HG03135 (cell line): Measurements from ENCODE around the gene RPP25.

Experiments used
- ATAC-seq: cut with Tn5 transposase; IDR thresholded peaks from one replicate; pipeline ENCODE4 v1.9.1; 2021; ENCODE audit warnings: mild to moderate bottlenecking, moderate library complexity; ENCODE audit not compliant: unreplicated experiment

The RPP25 gene, protein sequence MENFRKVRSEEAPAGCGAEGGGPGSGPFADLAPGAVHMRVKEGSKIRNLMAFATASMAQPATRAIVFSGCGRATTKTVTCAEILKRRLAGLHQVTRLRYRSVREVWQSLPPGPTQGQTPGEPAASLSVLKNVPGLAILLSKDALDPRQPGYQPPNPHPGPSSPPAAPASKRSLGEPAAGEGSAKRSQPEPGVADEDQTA

GRCh38 chr15:74956648-74957475, at the start of gene RPP25:
Gene RPP25 (minus strand): TSS chr15:74956772. CDS start chr15:74956583, 189 bp downstream.
- peak; percentile 66 for ATAC-seq

DNA sequence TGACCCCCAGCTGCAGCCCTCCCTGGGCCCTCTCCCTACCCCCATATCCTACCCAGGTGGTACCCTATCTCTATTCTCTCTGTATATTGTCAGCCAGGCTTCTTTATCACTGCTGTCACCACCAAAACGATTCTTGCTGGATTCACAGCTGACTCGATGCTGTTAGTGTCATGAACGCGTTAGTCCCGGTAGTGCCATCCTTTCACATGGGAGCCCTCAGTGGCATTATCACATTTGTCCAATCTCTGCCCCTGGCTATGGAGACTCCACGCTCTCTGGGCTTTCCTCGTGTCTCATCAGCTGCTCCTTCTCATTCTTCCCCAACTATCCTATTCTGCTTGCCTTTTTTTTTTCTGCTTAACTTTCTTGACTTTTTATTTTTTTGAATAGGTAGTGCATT, 45.8 kb upstream of the RPP25 start:
- ATAC-seq = no peak

DNA sequence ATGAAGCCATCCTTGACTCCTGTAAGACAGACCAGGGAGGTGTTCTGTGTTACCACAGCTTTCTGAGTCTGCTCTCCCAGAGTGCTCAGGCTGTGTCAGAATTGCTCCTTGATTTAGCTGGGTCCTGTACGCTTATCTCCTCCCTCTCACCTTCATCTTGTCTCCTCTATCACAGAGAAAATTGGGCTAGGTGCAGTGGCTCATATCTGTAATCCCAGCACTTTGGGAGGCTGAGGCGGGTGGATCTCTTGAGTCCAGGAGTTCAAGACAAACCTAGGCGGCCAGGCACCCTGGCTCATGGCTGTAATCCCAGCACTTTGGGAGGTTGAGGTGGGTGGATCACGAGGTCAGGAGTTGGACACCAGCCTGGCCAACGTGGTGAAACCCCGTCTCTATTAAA, 44.7 kb upstream of the RPP25 start:
- no peak for ATAC-seq

DNA sequence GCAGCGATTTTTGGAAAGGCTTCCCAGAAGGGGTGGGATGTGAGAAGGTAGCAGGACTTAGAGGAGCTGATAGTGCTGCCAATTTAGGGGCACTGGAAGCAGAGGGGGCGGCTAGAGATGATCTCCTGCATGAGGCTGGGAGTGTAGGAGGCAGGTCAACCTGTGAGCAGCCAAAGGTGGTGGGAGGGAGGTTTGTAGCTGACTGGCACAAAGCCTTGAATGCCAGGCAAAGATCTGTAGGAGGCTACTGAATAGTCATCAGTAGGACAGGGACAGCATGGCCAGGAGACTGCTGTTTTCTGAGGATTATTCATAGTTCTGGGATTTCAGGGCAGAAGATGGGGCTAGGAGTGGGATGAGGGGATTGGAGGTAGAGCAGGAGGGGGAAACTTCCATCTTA, 41.0 kb upstream of the RPP25 start:
- no peak for ATAC-seq

DNA sequence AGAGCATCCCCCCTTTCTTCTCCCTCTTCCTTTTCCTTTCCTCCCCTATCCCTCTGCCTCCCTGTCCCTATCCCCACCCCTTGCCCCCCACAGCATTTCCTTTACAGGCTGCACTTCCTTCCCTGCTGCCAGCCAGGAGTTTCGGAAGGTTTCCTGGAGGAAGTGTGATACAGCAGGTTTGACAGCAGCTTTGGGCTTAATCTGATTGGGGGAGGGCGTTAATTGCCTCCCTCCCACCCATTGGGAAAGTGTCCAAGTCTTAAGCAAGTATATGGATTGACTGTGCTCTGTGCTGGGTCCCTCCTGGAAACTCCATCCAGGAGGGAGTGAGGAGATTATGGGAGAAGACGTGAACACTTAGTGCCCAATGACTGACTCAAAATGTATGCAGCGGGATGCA, 40.6 kb upstream of the RPP25 start:
- ATAC-seq = no peak

DNA sequence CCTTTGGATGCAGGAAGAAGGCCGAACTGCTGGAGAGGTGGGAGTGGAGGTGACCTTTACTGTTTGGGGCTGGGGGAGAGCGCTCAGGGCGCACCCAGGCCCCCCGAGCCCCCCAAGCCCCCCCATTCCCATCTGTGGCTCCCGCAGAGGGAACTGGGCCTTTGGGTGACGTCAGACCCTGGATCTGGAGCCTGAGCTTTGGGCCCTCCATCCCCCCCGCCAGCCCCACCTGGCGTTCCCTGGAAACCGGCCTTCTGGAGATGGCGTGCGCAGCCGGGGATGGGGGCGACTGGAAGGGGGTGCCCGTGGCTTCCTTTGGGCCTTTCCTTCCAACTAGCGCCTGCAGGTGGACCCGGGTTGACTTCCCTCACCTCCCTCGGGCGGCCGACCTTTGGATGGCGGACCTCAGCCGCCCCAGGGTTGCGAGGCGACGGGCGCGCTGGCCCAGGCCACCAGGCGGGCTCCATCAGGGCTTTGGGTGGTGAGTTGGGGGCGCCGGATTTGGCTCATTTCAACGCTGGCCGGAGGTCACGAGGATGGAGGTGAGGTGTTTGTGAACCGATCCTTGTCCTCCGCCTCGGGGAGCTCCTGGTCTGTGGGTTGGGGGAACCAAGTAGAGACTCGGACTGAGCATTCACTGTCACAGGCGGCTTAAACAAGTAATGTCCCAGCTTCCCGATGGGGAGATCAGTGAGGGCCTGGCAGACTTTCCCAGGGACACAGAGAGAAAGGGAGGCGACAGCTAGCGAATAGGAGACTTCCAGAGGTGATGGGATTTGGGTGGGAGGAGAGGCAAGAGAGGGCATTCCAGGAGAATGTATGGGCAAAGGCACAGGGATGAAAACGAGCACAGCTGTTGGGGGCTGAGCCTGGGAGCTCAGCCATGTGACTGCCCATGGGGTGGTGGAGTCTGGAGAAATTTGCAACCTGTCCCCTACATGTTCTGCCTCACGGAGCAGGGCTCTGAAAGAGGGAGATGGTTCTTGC, 39.5 kb upstream of the RPP25 start:
- ATAC-seq = no peak

DNA sequence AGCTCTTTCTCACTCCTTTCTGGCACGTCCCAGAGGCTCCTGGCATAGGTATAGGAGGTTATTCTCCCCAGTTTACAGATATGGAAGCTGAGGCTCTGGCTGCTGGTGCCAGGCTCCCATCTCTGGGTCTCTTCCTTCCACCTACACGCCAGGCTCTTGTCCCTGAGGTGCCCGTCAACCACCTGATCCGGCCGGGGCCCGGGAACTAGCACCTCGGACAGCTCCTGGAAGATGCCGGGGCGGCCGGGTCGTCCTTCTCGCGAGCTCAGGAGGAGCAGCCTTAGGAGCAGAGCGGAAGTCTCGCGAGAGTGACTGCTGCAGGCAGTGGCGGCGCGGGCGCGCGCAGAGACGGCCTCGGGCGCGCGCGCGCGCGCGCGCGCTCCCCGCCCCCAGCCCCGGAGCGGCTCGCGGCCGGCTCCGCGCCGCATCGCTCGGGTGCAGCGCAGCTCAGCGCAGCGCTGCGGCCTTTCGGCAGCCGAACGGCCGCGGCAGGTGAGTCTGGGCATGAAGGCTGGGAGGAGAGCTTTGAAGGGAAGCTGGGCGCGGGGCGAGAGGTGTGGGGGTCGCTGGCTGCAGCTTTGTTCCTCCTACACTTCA, 38.7 kb upstream of the RPP25 start, which contains the start of gene SCAMP5:
Gene SCAMP5, plus strand, starts transcription at position 382 of the 597 bp plus-strand sequence. CDS start 16,277 bp downstream, outside the sequence.
- peak; percentile 83 for ATAC-seq

GRCh38 chr15:74994685-74995084, 38.1 kb upstream of the RPP25 start:
- no peak for ATAC-seq

DNA sequence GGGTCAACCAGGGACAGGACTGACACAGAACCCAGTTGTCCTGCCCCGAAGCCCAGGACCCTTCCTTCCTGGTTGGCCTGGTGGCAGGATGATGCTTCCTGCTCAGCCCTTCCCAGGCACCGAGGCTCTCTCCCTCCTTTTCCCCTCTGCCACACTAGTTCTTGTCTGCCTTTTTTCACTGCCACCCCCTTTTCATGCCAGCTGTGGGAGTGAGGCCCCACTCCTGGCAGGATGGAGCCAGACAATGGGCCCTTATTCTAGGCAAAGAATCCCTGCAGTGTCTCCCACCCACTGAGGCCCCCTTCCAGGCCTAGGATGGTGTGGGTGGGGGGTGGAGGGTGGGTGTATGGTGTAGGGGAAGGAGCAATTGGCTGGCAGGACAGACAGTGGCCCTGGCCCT, 37.7 kb upstream of the RPP25 start:
- no peak for ATAC-seq

DNA sequence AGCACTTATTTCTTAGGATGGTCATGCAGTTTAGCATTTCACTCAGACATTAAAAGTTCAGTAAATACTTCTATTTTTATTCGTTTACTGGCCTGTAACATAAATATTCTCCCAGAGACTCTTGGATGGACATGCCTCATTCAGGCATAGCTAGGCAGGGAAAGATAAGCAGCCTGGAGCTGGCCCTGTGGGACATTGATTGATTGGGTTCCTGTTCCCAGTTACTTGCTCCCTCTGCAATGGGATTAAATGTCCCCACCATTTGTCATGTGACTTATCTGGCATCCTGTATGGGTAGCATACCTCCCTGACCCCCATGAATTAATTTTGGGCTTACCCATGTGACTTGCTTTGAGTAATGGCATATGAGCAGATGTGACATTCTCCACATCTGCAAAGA, 36.0 kb upstream of the RPP25 start:
- ATAC-seq = no peak

GRCh38 chr15:74989527-74989926, 33.0 kb upstream of the RPP25 start:
- no peak for ATAC-seq

DNA sequence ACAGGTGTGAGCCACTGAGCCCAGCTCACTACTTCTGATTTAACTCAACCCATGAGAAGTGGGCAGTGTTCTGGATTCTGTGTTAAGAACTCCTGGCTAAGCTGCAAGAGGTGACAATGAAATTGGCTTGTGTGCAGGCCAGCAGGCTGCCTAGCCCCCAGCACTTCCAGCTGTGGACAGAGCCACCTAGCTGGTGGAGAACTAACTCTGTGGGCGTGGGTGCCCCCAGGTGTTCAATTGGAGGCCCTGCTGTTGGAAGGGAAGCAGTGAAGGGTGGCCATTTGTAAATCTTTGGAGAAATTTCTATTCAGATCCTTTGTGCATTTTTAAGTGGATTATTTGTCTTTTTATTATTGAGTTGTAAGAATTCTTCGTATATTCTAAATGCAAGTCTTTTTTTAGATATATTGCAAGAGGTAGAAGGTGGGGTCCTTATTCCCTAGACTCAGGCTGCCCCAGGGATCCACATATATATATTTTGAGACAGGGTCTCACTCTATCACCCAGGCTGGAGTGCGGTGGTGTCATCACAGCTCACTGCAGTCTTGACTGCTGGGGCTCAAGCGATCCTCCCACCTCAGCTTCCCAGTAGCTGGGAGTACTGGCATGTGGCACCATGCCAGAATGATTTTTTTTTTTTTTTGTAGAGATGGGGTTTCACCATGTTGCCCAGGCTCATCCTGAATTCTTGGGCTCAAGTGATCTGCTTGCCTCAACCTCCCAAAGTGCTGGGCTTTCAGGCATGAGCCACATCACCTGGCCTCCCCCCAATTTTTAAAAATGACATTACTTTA, 31.6 kb upstream of the RPP25 start:
- ATAC-seq = no peak

DNA sequence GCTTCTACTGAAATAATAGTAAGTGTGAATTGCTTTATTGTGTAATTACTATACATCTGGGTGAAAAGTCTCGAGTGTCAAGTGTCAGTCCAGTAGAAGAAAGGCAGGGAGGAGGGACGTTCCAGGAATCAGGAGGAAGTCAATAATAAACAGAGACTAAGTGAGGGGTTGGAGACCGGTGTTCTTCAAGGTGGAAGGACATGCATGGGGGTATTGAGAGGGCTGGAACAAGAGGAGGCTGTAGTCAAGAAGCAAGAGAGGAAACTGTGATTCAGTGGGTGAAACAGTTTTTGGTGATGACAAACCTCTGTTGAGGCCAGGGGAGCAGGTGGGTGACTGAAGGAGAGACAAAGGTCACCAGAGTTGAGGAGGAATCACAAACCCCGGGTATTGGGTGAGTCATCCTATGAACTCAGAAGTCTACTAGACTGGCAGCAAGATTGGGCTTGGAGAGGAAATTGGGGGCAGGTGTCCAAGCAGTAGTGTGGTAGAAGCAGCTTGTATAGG, 27.2 kb upstream of the RPP25 start:
- ATAC-seq = no peak

- ATAC-seq = no peak
Measured at GRCh38 chr15:74982183-74982582, 25.6 kb upstream of the RPP25 start.

DNA sequence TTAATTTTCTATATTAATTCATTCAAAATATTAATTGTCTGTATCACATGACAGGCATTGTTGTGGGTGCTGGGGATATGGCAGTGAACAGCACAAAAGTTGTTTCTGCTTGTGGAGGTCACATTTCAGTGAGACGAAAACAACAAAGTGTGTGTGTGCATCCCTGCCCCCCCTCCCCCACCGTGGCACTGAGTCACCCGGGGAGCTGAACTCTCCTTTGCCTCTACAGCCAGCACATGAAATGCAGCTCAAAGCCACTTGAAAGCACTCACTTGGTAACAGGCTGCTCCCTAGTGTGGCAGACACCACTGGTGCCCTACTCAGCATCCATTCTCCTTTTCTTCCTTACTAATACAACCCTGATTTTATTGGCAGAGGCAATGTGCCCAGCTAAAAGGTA, 21.9 kb upstream of the RPP25 start:
- ATAC-seq = no peak

DNA sequence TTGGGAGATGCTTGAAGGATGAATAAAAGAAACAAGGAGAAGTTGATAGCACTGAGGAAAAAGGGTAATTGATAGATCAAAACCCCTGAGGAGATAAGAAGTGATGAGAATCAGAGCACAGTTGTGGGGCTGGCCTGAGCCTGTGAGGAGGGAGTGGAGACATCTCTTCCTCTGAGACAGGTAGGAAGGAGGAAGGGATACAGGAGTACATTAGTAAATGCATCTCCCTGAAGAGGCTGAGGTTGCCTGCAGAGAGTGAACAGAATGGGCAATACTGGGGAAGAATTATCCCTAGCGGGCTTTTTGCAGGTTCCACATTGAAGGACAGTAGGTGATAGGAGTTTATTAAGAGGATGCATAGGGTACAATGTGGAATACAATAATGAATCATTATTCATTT, 21.5 kb upstream of the RPP25 start:
- no peak for ATAC-seq

DNA sequence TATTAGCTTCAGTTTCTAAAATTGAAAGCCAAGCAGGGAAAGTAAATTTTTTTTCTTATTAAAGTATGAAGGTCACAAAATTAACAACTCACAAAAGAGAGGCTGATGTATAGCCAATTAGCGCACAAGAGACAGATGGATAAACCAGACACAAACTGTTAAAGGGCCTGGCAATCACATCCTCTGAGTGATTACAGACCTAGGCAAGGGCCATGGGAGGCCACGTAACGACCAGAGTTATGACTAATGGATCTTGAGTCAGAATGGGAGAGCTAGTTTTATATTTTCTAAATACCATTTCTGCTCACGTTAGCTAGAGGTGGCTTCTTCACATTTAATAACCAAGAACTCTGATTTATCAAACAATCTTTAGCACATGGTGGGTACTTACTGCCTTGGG, 21.0 kb upstream of the RPP25 start:
- ATAC-seq = no peak

- no peak for ATAC-seq
Measured at GRCh38 chr15:74976159-74976558, 19.6 kb upstream of the RPP25 start.

GRCh38 chr15:74967670-74968069, 11.1 kb upstream of the RPP25 start:
- no peak for ATAC-seq

- no peak for ATAC-seq
Measured at GRCh38 chr15:74964794-74965193, 8.2 kb upstream of the RPP25 start.
